22Rv1 (cell line): ENCODE measurements around the gene NFATC2.

Source experiments
- H3K27ac ChIP-seq: fragments of 450-650 bp; 2 replicates; pipeline ENCODE4 v1.5.1; 2017
- CTCF ChIP-seq: fragments of 450-650 bp; IDR thresholded peaks from 2 replicates; pipeline ENCODE4 v1.5.1; 2017; ENCODE audit warnings: mild to moderate bottlenecking
- ZFX ChIP-seq: fragments of 450-650 bp; IDR thresholded peaks from 2 replicates; pipeline ENCODE4 v1.6.1; 2017; ENCODE audit warnings: antibody characterized with exemption, borderline replicate concordance

NFATC2 gene

GRCh38 chr20:51531141-51531710 lies 11.3 kb downstream of the NFATC2 start:
- TF ChIP-seq CTCF: no peak
- TF ChIP-seq ZFX: no peak
- H3K27ac ChIP-seq: no peak overlapping the region

- TF ChIP-seq ZFX (no peak), CTCF (no peak)
- no peak overlapping the region for H3K27ac ChIP-seq
Observed at GRCh38 chr20:51529758-51530157, 12.8 kb downstream of the NFATC2 start.

GRCh38 chr20:51529081-51529681 lies 13.3 kb downstream of the NFATC2 start:
- TF ChIP-seq ZFX: no peak
- no peak for TF ChIP-seq CTCF

GRCh38 chr20:51528263-51529027 lies 14.1 kb downstream of the NFATC2 start:
- TF ChIP-seq CTCF: no peak
- TF ChIP-seq ZFX: no peak
- H3K27ac ChIP-seq: no peak overlapping the region

More at GRCh38 chr20:51529081-51529681, 13.3 kb downstream of the NFATC2 start:
- no peak overlapping the region for H3K27ac ChIP-seq

GRCh38 chr20:51526754-51527153 lies 15.8 kb downstream of the NFATC2 start:
- TF ChIP-seq ZFX (no peak), CTCF (no peak)
- H3K27ac ChIP-seq: no peak overlapping the region

- TF ChIP-seq ZFX: no peak
- no peak for TF ChIP-seq CTCF
- no peak overlapping the region for H3K27ac ChIP-seq
Observed at GRCh38 chr20:51526106-51526470, 16.4 kb downstream of the NFATC2 start.
